Measurements from ENCODE around the gene PEF1.

The PEF1 gene

GRCh38 chr1:31600641-31601040, 44.0 kb downstream of the PEF1 start:
- no peaks in the 10 kb centered on the region for H3K27me3 ChIP-seq (ENCODE audit: insufficient read depth, low read length)
- H3K4me1 ChIP-seq (ENCODE audit: insufficient read depth, low read length), result no peaks in the 10 kb centered on the region
- no peak overlapping the region for H3K4me3 ChIP-seq (ENCODE audit: low read length)
- H3K27ac ChIP-seq (ENCODE audit: low read depth, low read length), result no peak overlapping the region
- H3K9ac ChIP-seq (ENCODE audit: low read depth, low read length), result no peak overlapping the region
- WGBS, result 100% methylated on average over 2 of the region's 2 CpGs
- H3K36me3 ChIP-seq (ENCODE audit: insufficient read depth, low read length), result no peaks in the 10 kb centered on the region
- no peaks in the 10 kb centered on the region for H3K9me3 ChIP-seq (ENCODE audit: insufficient read depth, low read depth, low read length)

- no peaks in the 10 kb centered on the region for H3K36me3 ChIP-seq (ENCODE audit: insufficient read depth, low read length)
- no peaks in the 10 kb centered on the region for H3K27me3 ChIP-seq (ENCODE audit: insufficient read depth, low read length)
- no peaks in the 10 kb centered on the region for H3K4me1 ChIP-seq (ENCODE audit: insufficient read depth, low read length)
- H3K27ac ChIP-seq (ENCODE audit: low read depth, low read length), result no peak overlapping the region
- WGBS, result 80% methylated on average over 6 of the region's 7 CpGs
- no peaks in the 10 kb centered on the region for H3K9me3 ChIP-seq (ENCODE audit: insufficient read depth, low read depth, low read length)
- no peak overlapping the region for H3K4me3 ChIP-seq (ENCODE audit: low read length)
- no peak overlapping the region for H3K9ac ChIP-seq (ENCODE audit: low read depth, low read length)
Measured at GRCh38 chr1:31598980-31599379, 45.7 kb downstream of the PEF1 start.

- WGBS, result 94% methylated on average over 5 of the region's 6 CpGs
- Histone ChIP-seq H3K4me1 (ENCODE audit: insufficient read depth, low read length) (no peaks in the 10 kb centered on the region), H3K27me3 (ENCODE audit: insufficient read depth, low read length) (no peaks in the 10 kb centered on the region; the same call in 1 of the 2 replicates), H3K9me3 (ENCODE audit: insufficient read depth, low read depth, low read length) (no peaks in the 10 kb centered on the region), H3K9ac (ENCODE audit: low read depth, low read length) (no peak overlapping the region), H3K27ac (ENCODE audit: low read depth, low read length) (no peak overlapping the region), H3K4me3 (ENCODE audit: low read length) (no peak overlapping the region), H3K36me3 (ENCODE audit: insufficient read depth, low read length) (no peaks in the 10 kb centered on the region)
Measured at GRCh38 chr1:31596737-31597097, 48.0 kb downstream of the PEF1 start.

GRCh38 chr1:31595836-31596736, 48.6 kb downstream of the PEF1 start:
- 77% methylated on average over 4 of the region's 4 CpGs for WGBS
- H3K27ac ChIP-seq (ENCODE audit: low read depth, low read length), result no peak overlapping the region
- H3K9ac ChIP-seq (ENCODE audit: low read depth, low read length), result no peak overlapping the region
- no peaks in the 10 kb centered on the region; the same call in 1 of the 2 replicates for H3K27me3 ChIP-seq (ENCODE audit: insufficient read depth, low read length)
- no peaks in the 10 kb centered on the region for H3K4me1 ChIP-seq (ENCODE audit: insufficient read depth, low read length)
- H3K36me3 ChIP-seq (ENCODE audit: insufficient read depth, low read length), result no peaks in the 10 kb centered on the region
- no peak overlapping the region for H3K4me3 ChIP-seq (ENCODE audit: low read length)
- no peaks in the 10 kb centered on the region for H3K9me3 ChIP-seq (ENCODE audit: insufficient read depth, low read depth, low read length)

- WGBS, result 52% methylated on average over 9 of the region's 10 CpGs
- Histone ChIP-seq H3K27me3 (ENCODE audit: insufficient read depth, low read length) (peaks cover 12% of the 10 kb centered on the region), H3K36me3 (ENCODE audit: insufficient read depth, low read length) (no peaks in the 10 kb centered on the region), H3K4me1 (ENCODE audit: insufficient read depth, low read length) (peaks cover 4% of the 10 kb centered on the region; the same call in 1 of the 2 replicates), H3K27ac (ENCODE audit: low read depth, low read length) (no peak overlapping the region), H3K4me3 (ENCODE audit: low read length) (no peak overlapping the region), H3K9me3 (ENCODE audit: insufficient read depth, low read depth, low read length) (no peaks in the 10 kb centered on the region), H3K9ac (ENCODE audit: low read depth, low read length) (no peak overlapping the region)
Measured at GRCh38 chr1:31593770-31594632, 50.7 kb downstream of the PEF1 start.

- WGBS, result 88% methylated on average over 5 of the region's 5 CpGs
- Histone ChIP-seq H3K27ac (ENCODE audit: low read depth, low read length) (no peak overlapping the region), H3K27me3 (ENCODE audit: insufficient read depth, low read length) (peaks cover 20% of the 10 kb centered on the region), H3K9me3 (ENCODE audit: insufficient read depth, low read depth, low read length) (no peaks in the 10 kb centered on the region), H3K4me1 (ENCODE audit: insufficient read depth, low read length) (peaks cover 9% of the 10 kb centered on the region), H3K36me3 (ENCODE audit: insufficient read depth, low read length) (no peaks in the 10 kb centered on the region), H3K4me3 (ENCODE audit: low read length) (no peak overlapping the region), H3K9ac (ENCODE audit: low read depth, low read length) (no peak overlapping the region)
Measured at GRCh38 chr1:31593136-31593665, 51.5 kb downstream of the PEF1 start.

GRCh38 chr1:31592132-31592531, 52.5 kb downstream of the PEF1 start:
- Histone ChIP-seq H3K9ac (ENCODE audit: low read depth, low read length) (no peak overlapping the region), H3K27me3 (ENCODE audit: insufficient read depth, low read length) (peaks cover 22% of the 10 kb centered on the region), H3K36me3 (ENCODE audit: insufficient read depth, low read length) (no peaks in the 10 kb centered on the region), H3K27ac (ENCODE audit: low read depth, low read length) (no peak overlapping the region), H3K4me1 (ENCODE audit: insufficient read depth, low read length) (peaks cover 13% of the 10 kb centered on the region), H3K9me3 (ENCODE audit: insufficient read depth, low read depth, low read length) (no peaks in the 10 kb centered on the region), H3K4me3 (ENCODE audit: low read length) (no peak overlapping the region)

GRCh38 chr1:31591425-31592093, 53.1 kb downstream of the PEF1 start:
- Histone ChIP-seq H3K9ac (ENCODE audit: low read depth, low read length) (no peak overlapping the region), H3K4me1 (ENCODE audit: insufficient read depth, low read length) (peaks cover 13% of the 10 kb centered on the region), H3K27me3 (ENCODE audit: insufficient read depth, low read length) (peaks cover 22% of the 10 kb centered on the region), H3K27ac (ENCODE audit: low read depth, low read length) (no peak overlapping the region), H3K4me3 (ENCODE audit: low read length) (no peak overlapping the region), H3K36me3 (ENCODE audit: insufficient read depth, low read length) (no peaks in the 10 kb centered on the region), H3K9me3 (ENCODE audit: insufficient read depth, low read depth, low read length) (no peaks in the 10 kb centered on the region)
- 72% methylated on average over 11 of the region's 11 CpGs for WGBS

GRCh38 chr1:31588751-31589515, 55.7 kb downstream of the PEF1 start:
- Histone ChIP-seq H3K4me3 (ENCODE audit: low read length) (peak overlapping the region; percentile 55), H3K9ac (ENCODE audit: low read depth, low read length) (peak overlapping the region; percentile 73), H3K4me1 (ENCODE audit: insufficient read depth, low read length) (peaks cover 13% of the 10 kb centered on the region), H3K36me3 (ENCODE audit: insufficient read depth, low read length) (no peaks in the 10 kb centered on the region), H3K27me3 (ENCODE audit: insufficient read depth, low read length) (peaks cover 22% of the 10 kb centered on the region), H3K9me3 (ENCODE audit: insufficient read depth, low read depth, low read length) (no peaks in the 10 kb centered on the region), H3K27ac (ENCODE audit: low read depth, low read length) (no peak overlapping the region; the same call in 1 of the 2 replicates)
- WGBS, result 16% methylated on average over 62 of the region's 62 CpGs

GRCh38 chr1:31587720-31588423, 56.8 kb downstream of the PEF1 start:
- H3K9me3 ChIP-seq (ENCODE audit: insufficient read depth, low read depth, low read length), result no peaks in the 10 kb centered on the region
- H3K4me1 ChIP-seq (ENCODE audit: insufficient read depth, low read length), result peaks cover 13% of the 10 kb centered on the region
- WGBS, result 59% methylated on average over 14 of the region's 14 CpGs
- no peak overlapping the region for H3K9ac ChIP-seq (ENCODE audit: low read depth, low read length)
- peaks cover 22% of the 10 kb centered on the region for H3K27me3 ChIP-seq (ENCODE audit: insufficient read depth, low read length)
- H3K4me3 ChIP-seq (ENCODE audit: low read length), result no peak overlapping the region
- H3K36me3 ChIP-seq (ENCODE audit: insufficient read depth, low read length), result no peaks in the 10 kb centered on the region
- H3K27ac ChIP-seq (ENCODE audit: low read depth, low read length), result no peak overlapping the region

All from HUES64 (cell line).